HepG2 (cell line): ENCODE measurements around the gene BCAP29. TPM values are rescaled to one million over a fixed set of nuclear protein-coding genes. Genes with fewer than 3 reads are reported as not detected.

Source experiments
- AKAP8 ChIP-seq: sonication (generic); formaldehyde crosslinking; IDR thresholded peaks from 2 replicates; pipeline ENCODE4 v1.5.1; 2020; ENCODE audit warnings: mild to moderate bottlenecking, missing genetic modification reagents
- ATF7-NPFF ChIP-seq: sonication (generic); formaldehyde crosslinking; IDR thresholded peaks from 2 replicates; pipeline ENCODE4 v1.8.1; 2023; ENCODE audit warnings: mild to moderate bottlenecking, low read depth, missing genetic modification reagents, moderate library complexity
- BRCA1 ChIP-seq: sonication (generic); formaldehyde crosslinking; IDR thresholded peaks from 2 replicates; pipeline ENCODE4 v1.4.0; 2020; ENCODE audit warnings: missing genetic modification reagents
- FOSL1 ChIP-seq: sonication (generic); formaldehyde crosslinking; IDR thresholded peaks from 2 replicates; pipeline ENCODE4 v1.9.0; 2021; ENCODE audit warnings: missing genetic modification reagents, borderline replicate concordance
- MTA3 ChIP-seq: sonication (generic); formaldehyde crosslinking; IDR thresholded peaks from 2 replicates; pipeline ENCODE4 v1.4.0; 2020; ENCODE audit warnings: missing genetic modification reagents
- MXI1 ChIP-seq: IDR thresholded peaks from 3 replicates; pipeline ENCODE4 v1.6.1; 2012; ENCODE audit warnings: low read depth, low read length, inconsistent platforms, borderline replicate concordance
- NKX3-1 ChIP-seq: sonication (generic); formaldehyde crosslinking; IDR thresholded peaks from 2 replicates; pipeline ENCODE4 v1.5.0; 2020; ENCODE audit warnings: missing genetic modification reagents
- NR2C2 ChIP-seq: sonication (generic); formaldehyde crosslinking; IDR thresholded peaks from 2 replicates; pipeline ENCODE4 v1.4.0; 2020; ENCODE audit warnings: missing genetic modification reagents, mild to moderate bottlenecking, moderate library complexity, borderline replicate concordance
- PRMT3 ChIP-seq: sonication (generic); formaldehyde crosslinking; IDR thresholded peaks from 2 replicates; pipeline ENCODE4 v1.8.1; 2022; ENCODE audit warnings: low read depth, mild to moderate bottlenecking, moderate library complexity, missing genetic modification reagents, borderline replicate concordance
- SUZ12 ChIP-seq: fragments of 150-350 bp; IDR thresholded peaks from 2 replicates; pipeline ENCODE4 v1.6.1; 2014; ENCODE audit warnings: low read depth, low read length
- TCF12 ChIP-seq, 2 experiments: fragments of 450-650 bp in 1 of 2; sonication (generic) in 1 of 2; formaldehyde crosslinking in 1 of 2; IDR thresholded peaks; 2 replicates each; pipeline versions ENCODE4 v1.6.1 to v1.8.0; 2017 to 2022; ENCODE audit warnings: antibody characterized with exemption in 1 of 2, mild to moderate bottlenecking in 1 of 2, missing genetic modification reagents in 1 of 2, moderate library complexity in 1 of 2
- ZNF10 ChIP-seq: sonication (generic); formaldehyde crosslinking; IDR thresholded peaks from 2 replicates; pipeline ENCODE4 v1.4.0; 2020; ENCODE audit warnings: mild to moderate bottlenecking, low read depth, missing genetic modification reagents, borderline replicate concordance
- ZNF263 ChIP-seq: sonication (generic); formaldehyde crosslinking; IDR thresholded peaks from 2 replicates; pipeline ENCODE4 v1.4.0; 2020; ENCODE audit warnings: missing genetic modification reagents
- ZNF558 ChIP-seq: sonication (generic); formaldehyde crosslinking; IDR thresholded peaks from 2 replicates; pipeline ENCODE4 v1.9.0; 2022; ENCODE audit warnings: mild to moderate bottlenecking, missing genetic modification reagents, borderline replicate concordance
- ZNF564 ChIP-seq: sonication (generic); formaldehyde crosslinking; IDR thresholded peaks from 2 replicates; pipeline ENCODE4 v1.8.1; 2023; ENCODE audit warnings: mild to moderate bottlenecking, missing genetic modification reagents
- polyA plus RNA-seq, 8 experiments: library from polyadenylated mRNA; depleted of rRNA in 3 of 8; stranded (reverse) in 7 of 8; unstranded in 1 of 8; fragments of >200 nt; fragmentation: Illumina TruSeq in 4 of 8; extraction: Trizol in 4 of 8; gene quantifications; 2 replicates each; pipeline versions ENCODE4 v1.2.1 to v1.2.3, GENCODE V29; 2011 to 2016; ENCODE audit warnings: low read depth in 4 of 8, missing spikeins in 1 of 8, mixed read lengths in 1 of 8; ENCODE audit not compliant: insufficient read depth in 1 of 8
- total RNA-seq, 5 experiments: library from RNA; depleted of rRNA; stranded (reverse); fragments of >200 nt; fragmentation: Illumina TruSeq; extraction: Trizol; gene quantifications; 2 replicates each; pipeline ENCODE4 v1.2.3, GENCODE V29; 2016; ENCODE audit warnings: low read depth in 1 of 5
- TF ChIP-seq, protein P1 (sequence below): sonication (generic); formaldehyde crosslinking; IDR thresholded peaks from 2 replicates; pipeline ENCODE4 v1.8.1; 2023; ENCODE audit warnings: missing genetic modification reagents, mild to moderate bottlenecking, borderline replicate concordance
- TF ChIP-seq, protein P2 (sequence below): sonication (generic); formaldehyde crosslinking; IDR thresholded peaks from 2 replicates; pipeline ENCODE4 v1.4.0; 2020; ENCODE audit warnings: mild to moderate bottlenecking, missing genetic modification reagents
- TF ChIP-seq, protein P3 (sequence below): fragments of 450-650 bp; IDR thresholded peaks from 2 replicates; pipeline ENCODE4 v1.6.1; 2017; ENCODE audit warnings: mild to moderate bottlenecking
- TF ChIP-seq, protein P4 (sequence below): sonication (generic); formaldehyde crosslinking; IDR thresholded peaks from 2 replicates; pipeline ENCODE4 v1.4.0; 2020; ENCODE audit warnings: missing genetic modification reagents
- TF ChIP-seq, protein P5 (sequence below): sonication (generic); IDR thresholded peaks from 2 replicates; pipeline ENCODE4 v1.6.1; 2016; ENCODE audit warnings: low read depth, borderline replicate concordance

BCAP29 gene
- total and polyA plus RNA-seq, 2 of the 13 experiments (the other 11 are each of a cell fraction or from before 2014, with no cell fraction given) = 15.3 to 35.6 TPM

DNA sequence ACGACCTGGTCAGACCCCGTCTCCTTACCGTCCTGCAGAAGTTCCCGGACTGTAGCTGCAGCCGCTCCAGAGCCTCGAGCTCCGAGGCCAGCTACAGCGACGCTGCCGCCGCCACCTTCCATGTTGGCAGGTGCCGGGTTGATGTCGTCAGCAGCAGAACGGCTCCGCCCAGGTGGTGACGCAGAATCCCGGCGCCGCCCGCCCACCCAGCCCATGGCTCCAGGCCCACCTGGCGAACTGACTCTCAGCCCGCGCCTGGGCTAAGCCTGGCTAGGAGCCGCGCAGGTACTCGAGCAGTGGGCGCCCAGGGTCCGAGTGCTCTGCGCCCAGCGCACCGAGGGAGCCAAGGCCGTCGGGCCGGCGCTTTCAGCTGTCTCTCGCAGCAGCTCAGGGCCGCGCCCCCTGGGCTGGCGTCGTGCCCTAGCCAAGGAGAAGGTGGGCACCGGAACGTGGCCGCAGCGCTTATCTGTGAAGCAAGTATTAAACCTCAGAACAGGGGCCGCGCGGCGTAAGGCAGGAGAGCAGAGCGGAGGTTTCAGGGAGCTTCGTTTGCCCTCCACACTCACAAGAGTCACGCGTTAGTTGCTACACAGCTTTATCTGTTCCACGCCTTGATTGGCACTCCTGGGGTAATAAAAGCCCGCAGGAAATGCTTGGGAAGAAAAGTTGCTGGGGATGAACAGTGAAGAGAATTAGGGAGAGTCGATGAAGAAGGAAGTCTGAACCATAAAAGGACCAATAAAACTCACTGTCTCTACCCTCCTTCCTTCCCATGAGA, 16.1 kb upstream of the BCAP29 start, which contains the start of the genes COG5 and DUS4L (continued):
- TF ChIP-seq, protein P1, sequence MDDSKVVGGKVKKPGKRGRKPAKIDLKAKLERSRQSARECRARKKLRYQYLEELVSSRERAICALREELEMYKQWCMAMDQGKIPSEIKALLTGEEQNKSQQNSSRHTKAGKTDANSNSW (CRISPR knock-in tag) = no peak
- TF ChIP-seq ZNF263 (no peak), NR2C2 (CRISPR knock-in tag) (peak; percentile 36; the same call in 1 of the 2 replicates), AKAP8 (CRISPR knock-in tag) (no peak), ATF7-NPFF (0 out of 2 replicates have a peak, but pooled peaks have one; percentile 80), ZNF564 (CRISPR knock-in tag) (peak; percentile 60; the same call in 1 of the 2 replicates), FOSL1 (CRISPR knock-in tag) (no peak), SUZ12 (no peak), ZNF10 (no peak), MXI1 (peak; percentile 82; the same call in 1 of the 3 replicates), NKX3-1 (CRISPR knock-in tag) (no peak), MTA3 (no peak), BRCA1 (CRISPR knock-in tag) (peak; percentile 92), ZNF558 (CRISPR knock-in tag) (no peak), PRMT3 (CRISPR knock-in tag) (peak; percentile 80; the same call in 1 of the 2 replicates), TCF12 (IDR thresholded peaks at IDR 0.05) (no peak), TCF12 (CRISPR knock-in tag; IDR thresholded peaks at IDR 0.05) (0 out of 2 replicates have a peak, but pooled peaks have one; percentile 34)
- TF ChIP-seq, protein P2, sequence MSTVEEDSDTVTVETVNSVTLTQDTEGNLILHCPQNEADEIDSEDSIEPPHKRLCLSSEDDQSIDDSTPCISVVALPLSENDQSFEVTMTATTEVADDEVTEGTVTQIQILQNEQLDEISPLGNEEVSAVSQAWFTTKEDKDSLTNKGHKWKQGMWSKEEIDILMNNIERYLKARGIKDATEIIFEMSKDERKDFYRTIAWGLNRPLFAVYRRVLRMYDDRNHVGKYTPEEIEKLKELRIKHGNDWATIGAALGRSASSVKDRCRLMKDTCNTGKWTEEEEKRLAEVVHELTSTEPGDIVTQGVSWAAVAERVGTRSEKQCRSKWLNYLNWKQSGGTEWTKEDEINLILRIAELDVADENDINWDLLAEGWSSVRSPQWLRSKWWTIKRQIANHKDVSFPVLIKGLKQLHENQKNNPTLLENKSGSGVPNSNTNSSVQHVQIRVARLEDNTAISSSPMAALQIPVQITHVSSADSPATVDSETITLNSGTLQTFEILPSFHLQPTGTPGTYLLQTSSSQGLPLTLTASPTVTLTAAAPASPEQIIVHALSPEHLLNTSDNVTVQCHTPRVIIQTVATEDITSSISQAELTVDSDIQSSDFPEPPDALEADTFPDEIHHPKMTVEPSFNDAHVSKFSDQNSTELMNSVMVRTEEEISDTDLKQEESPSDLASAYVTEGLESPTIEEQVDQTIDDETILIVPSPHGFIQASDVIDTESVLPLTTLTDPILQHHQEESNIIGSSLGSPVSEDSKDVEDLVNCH = no peak
- TF ChIP-seq, protein P3, sequence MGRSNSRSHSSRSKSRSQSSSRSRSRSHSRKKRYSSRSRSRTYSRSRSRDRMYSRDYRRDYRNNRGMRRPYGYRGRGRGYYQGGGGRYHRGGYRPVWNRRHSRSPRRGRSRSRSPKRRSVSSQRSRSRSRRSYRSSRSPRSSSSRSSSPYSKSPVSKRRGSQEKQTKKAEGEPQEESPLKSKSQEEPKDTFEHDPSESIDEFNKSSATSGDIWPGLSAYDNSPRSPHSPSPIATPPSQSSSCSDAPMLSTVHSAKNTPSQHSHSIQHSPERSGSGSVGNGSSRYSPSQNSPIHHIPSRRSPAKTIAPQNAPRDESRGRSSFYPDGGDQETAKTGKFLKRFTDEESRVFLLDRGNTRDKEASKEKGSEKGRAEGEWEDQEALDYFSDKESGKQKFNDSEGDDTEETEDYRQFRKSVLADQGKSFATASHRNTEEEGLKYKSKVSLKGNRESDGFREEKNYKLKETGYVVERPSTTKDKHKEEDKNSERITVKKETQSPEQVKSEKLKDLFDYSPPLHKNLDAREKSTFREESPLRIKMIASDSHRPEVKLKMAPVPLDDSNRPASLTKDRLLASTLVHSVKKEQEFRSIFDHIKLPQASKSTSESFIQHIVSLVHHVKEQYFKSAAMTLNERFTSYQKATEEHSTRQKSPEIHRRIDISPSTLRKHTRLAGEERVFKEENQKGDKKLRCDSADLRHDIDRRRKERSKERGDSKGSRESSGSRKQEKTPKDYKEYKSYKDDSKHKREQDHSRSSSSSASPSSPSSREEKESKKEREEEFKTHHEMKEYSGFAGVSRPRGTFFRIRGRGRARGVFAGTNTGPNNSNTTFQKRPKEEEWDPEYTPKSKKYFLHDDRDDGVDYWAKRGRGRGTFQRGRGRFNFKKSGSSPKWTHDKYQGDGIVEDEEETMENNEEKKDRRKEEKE = no peak
- TF ChIP-seq, protein P4, sequence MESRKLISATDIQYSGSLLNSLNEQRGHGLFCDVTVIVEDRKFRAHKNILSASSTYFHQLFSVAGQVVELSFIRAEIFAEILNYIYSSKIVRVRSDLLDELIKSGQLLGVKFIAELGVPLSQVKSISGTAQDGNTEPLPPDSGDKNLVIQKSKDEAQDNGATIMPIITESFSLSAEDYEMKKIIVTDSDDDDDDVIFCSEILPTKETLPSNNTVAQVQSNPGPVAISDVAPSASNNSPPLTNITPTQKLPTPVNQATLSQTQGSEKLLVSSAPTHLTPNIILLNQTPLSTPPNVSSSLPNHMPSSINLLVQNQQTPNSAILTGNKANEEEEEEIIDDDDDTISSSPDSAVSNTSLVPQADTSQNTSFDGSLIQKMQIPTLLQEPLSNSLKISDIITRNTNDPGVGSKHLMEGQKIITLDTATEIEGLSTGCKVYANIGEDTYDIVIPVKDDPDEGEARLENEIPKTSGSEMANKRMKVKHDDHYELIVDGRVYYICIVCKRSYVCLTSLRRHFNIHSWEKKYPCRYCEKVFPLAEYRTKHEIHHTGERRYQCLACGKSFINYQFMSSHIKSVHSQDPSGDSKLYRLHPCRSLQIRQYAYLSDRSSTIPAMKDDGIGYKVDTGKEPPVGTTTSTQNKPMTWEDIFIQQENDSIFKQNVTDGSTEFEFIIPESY = no peak
- TF ChIP-seq, protein P5, sequence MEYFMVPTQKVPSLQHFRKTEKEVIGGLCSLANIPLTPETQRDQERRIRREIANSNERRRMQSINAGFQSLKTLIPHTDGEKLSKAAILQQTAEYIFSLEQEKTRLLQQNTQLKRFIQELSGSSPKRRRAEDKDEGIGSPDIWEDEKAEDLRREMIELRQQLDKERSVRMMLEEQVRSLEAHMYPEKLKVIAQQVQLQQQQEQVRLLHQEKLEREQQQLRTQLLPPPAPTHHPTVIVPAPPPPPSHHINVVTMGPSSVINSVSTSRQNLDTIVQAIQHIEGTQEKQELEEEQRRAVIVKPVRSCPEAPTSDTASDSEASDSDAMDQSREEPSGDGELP = peak; percentile 67; the same call in 1 of the 2 replicates
